DOHH2 (cell line): ENCODE measurements around the gene SST.

Experiments
- H3F3A ChIP-seq: fragments of 200-600 bp; sonication (generic), shearing (Covaris generic); 2 replicates; pipeline ENCODE4 v1.6.0; 2016; ENCODE audit warnings: antibody characterized with exemption, mild to moderate bottlenecking; ENCODE audit not compliant: control insufficient read depth, insufficient read depth
- H3K27ac ChIP-seq: fragments of 200-600 bp; sonication (generic); 2 replicates; pipeline ENCODE4 v1.5.1; 2014; ENCODE audit warnings: low read depth, mild to moderate bottlenecking, low read length, moderate library complexity
- H3K27me3 ChIP-seq: fragments of 200-600 bp; sonication (generic); 2 replicates; pipeline ENCODE4 v1.6.1; 2014; ENCODE audit warnings: mild to moderate bottlenecking, low read length, mixed read lengths; ENCODE audit not compliant: control insufficient read depth
- H3K36me3 ChIP-seq: fragments of 200-600 bp; sonication (generic); 2 replicates; pipeline ENCODE4 v1.6.1; 2014; ENCODE audit warnings: mild to moderate bottlenecking, low read length, moderate library complexity, mixed read lengths; ENCODE audit not compliant: control insufficient read depth
- H3K4me1 ChIP-seq: fragments of 200-600 bp; sonication (generic); 2 replicates; pipeline ENCODE4 v1.6.1; 2014; ENCODE audit warnings: mild to moderate bottlenecking, low read length, mixed read lengths; ENCODE audit not compliant: control insufficient read depth
- H3K4me2 ChIP-seq: fragments of 200-600 bp; sonication (generic); 2 replicates; pipeline ENCODE4 v1.6.0; 2014; ENCODE audit warnings: mild to moderate bottlenecking, low read length, moderate library complexity
- H3K4me3 ChIP-seq: fragments of 200-600 bp; sonication (generic); 2 replicates; pipeline ENCODE4 v1.5.1; 2014; ENCODE audit warnings: mild to moderate bottlenecking, low read length, mixed read lengths
- H3K79me2 ChIP-seq: fragments of 200-600 bp; sonication (generic); 2 replicates; pipeline ENCODE4 v1.6.1; 2014; ENCODE audit warnings: mild to moderate bottlenecking, low read length, mixed read lengths; ENCODE audit not compliant: control insufficient read depth
- H3K9me2 ChIP-seq: fragments of 200-600 bp; sonication (generic); replicated peaks from 2 replicates; pipeline ENCODE4 v1.6.1; 2014; ENCODE audit warnings: mild to moderate bottlenecking, low read length, mixed read lengths; ENCODE audit not compliant: control insufficient read depth
- H3K9me3 ChIP-seq: fragments of 200-600 bp; sonication (generic); 2 replicates; pipeline ENCODE4 v1.6.1; 2014; ENCODE audit warnings: antibody characterized with exemption, low read length, mixed read lengths; ENCODE audit not compliant: control insufficient read depth, insufficient read depth
- H4K20me1 ChIP-seq: fragments of 200-600 bp; sonication (generic); 2 replicates; pipeline ENCODE4 v1.6.0; 2014; ENCODE audit warnings: low read depth, mild to moderate bottlenecking, antibody characterized with exemption, low read length, moderate library complexity; ENCODE audit not compliant: control insufficient read depth, insufficient read depth
- EZH2phosphoT487 ChIP-seq: fragments of 200-600 bp; sonication (generic); IDR thresholded peaks from 2 replicates; pipeline ENCODE4 v1.6.1; 2017; ENCODE audit warnings: borderline replicate concordance, mild to moderate bottlenecking, antibody characterized with exemption, low read length, moderate library complexity, mixed read lengths
- TF ChIP-seq, protein P1 (sequence below): fragments of 200-600 bp; sonication (generic); IDR thresholded peaks from one replicate; pipeline ENCODE4 v1.5.1; 2014; ENCODE audit warnings: antibody characterized with exemption, mild to moderate bottlenecking, low read depth, low read length; ENCODE audit not compliant: poor library complexity, severe bottlenecking

Gene SST

DNA sequence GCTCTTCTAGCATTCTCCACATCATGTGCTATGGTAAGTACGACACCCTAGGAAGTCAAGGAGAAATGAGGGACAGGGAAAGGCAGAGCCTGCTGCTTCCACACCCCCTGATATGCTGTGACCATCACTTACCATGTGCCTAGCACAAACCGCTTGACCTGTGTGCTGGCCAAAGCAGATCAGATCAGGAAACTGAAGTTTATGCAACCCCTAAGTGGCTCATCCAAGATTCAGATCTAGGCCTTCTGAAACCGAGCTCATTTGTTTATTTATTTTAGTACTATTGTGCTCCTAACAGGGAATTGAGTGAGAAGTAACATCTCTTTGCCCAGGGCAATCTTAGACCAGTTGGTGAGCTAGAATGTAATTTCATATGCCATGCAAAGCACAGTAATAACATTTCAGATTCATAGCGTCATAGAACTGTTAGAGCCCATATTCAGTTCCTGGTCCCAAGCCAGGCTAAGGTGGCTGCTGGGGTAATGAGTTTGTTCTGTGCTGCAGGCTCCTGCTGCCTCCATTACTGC, 32.4 kb upstream of the SST start, which contains the start of gene RTP2:
RTP2 (minus strand) TSS at position 51 of the 527 bp plus-strand sequence. CDS start 429 bp downstream, outside the sequence.
- no peaks in the 10 kb centered on the region for H4K20me1 ChIP-seq
- no peaks in the 10 kb centered on the region for H3K79me2 ChIP-seq
- H3K9me2 ChIP-seq = no peaks in the 10 kb centered on the region
- H3K27me3 ChIP-seq = no peaks in the 10 kb centered on the region; the same call in 1 of the 2 replicates
- H3K4me1 ChIP-seq = no peaks in the 10 kb centered on the region
- H3K4me2 ChIP-seq = no peak within 1 kb of the TSS
- H3K27ac ChIP-seq = no peak within 1 kb of the TSS
- H3K4me3 ChIP-seq = no peak within 1 kb of the TSS
- H3K36me3 ChIP-seq = no peaks in the 10 kb centered on the region
- H3K9me3 ChIP-seq = no peaks in the 10 kb centered on the region
- TF ChIP-seq, protein P1, sequence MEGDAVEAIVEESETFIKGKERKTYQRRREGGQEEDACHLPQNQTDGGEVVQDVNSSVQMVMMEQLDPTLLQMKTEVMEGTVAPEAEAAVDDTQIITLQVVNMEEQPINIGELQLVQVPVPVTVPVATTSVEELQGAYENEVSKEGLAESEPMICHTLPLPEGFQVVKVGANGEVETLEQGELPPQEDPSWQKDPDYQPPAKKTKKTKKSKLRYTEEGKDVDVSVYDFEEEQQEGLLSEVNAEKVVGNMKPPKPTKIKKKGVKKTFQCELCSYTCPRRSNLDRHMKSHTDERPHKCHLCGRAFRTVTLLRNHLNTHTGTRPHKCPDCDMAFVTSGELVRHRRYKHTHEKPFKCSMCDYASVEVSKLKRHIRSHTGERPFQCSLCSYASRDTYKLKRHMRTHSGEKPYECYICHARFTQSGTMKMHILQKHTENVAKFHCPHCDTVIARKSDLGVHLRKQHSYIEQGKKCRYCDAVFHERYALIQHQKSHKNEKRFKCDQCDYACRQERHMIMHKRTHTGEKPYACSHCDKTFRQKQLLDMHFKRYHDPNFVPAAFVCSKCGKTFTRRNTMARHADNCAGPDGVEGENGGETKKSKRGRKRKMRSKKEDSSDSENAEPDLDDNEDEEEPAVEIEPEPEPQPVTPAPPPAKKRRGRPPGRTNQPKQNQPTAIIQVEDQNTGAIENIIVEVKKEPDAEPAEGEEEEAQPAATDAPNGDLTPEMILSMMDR = no peak
- TF ChIP-seq EZH2phosphoT487 = no peak
- H3F3A ChIP-seq = no peaks in the 10 kb centered on the region

DNA sequence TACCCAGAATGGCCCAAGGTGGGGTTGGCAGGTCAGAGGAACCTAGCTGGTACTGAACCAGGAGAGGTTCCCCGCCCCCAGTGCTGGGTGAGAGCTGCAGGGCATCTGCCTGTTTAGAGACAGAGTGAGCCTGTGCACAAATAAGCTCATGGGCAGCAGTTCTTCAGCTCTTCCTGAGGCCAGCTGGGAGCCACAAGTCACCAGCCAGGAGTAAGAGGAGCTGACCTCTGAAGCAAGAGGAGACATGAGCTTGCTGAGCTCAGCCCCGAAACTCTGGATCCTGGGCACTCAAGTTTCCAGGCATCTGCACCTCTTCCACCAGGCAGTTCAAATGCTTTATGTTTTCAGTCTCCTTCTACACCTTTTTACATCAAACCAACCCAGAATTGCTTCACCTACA, 30.1 kb upstream of the SST start:
- no peaks in the 10 kb centered on the region for H3K79me2 ChIP-seq
- H4K20me1 ChIP-seq = no peaks in the 10 kb centered on the region
- no peaks in the 10 kb centered on the region for H3K36me3 ChIP-seq
- H3F3A ChIP-seq = no peaks in the 10 kb centered on the region
- H3K4me1 ChIP-seq = no peaks in the 10 kb centered on the region
- H3K4me2 ChIP-seq = no peak overlapping the region
- H3K9me2 ChIP-seq = no peaks in the 10 kb centered on the region
- no peak overlapping the region for H3K4me3 ChIP-seq
- TF ChIP-seq, protein P1 = no peak
- TF ChIP-seq EZH2phosphoT487 = no peak
- peaks cover 7% of the 10 kb centered on the region; the same call in 1 of the 2 replicates for H3K27me3 ChIP-seq
- H3K27ac ChIP-seq = no peak overlapping the region
- no peaks in the 10 kb centered on the region for H3K9me3 ChIP-seq

DNA sequence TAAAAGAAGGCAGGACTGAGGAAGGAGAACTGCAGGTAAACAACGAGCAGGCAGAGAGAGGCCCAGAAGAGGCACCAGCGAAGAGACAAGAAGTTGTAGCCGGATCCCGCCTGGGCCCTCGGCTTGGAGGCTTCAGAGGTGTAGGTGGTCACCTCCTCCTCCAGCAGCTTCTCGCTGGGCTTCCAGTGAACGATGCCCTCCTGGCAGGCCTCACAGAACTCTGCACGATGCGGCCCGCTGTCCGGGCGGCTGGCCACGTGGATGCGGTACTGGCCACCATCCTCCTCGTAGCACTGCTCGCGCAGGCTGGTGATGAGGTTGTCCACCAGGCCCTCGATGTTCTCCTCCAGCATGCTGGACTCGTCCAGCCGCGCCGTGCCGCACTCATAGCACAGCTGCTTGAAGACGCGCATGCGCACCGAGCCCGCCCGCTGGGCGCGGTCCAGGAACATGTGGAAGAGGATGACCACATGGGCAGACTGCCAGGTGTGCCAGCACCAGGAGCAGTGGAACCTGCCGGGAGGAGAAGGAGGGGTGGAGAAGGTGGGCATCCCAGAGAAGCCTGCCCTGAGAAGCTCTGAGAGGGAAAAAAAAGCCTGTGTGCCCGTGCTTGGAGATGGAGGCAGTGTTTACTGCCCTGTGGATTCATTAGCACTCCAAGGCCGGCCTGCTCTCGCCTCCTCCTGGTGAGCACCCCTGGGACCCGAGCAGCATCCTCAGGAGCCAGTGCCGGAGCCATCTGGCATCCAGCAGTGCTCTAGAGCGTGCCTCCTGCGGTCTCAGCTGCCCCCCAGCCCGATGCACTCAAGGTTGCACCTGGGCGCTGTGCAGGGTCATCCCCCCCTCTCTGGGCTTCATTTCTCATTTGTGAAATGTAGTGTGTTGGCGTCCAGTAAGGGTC, 28.6 kb upstream of the SST start:
- no peaks in the 10 kb centered on the region for H4K20me1 ChIP-seq
- TF ChIP-seq EZH2phosphoT487 = no peak
- TF ChIP-seq, protein P1 = no peak
- no peak overlapping the region for H3K4me2 ChIP-seq
- no peak overlapping the region for H3K4me3 ChIP-seq
- H3K36me3 ChIP-seq = no peaks in the 10 kb centered on the region
- H3K27ac ChIP-seq = no peak overlapping the region
- no peaks in the 10 kb centered on the region for H3K4me1 ChIP-seq
- H3K9me2 ChIP-seq = no peaks in the 10 kb centered on the region
- H3K79me2 ChIP-seq = no peaks in the 10 kb centered on the region
- peaks cover 15% of the 10 kb centered on the region for H3K27me3 ChIP-seq
- no peaks in the 10 kb centered on the region for H3K9me3 ChIP-seq
- no peaks in the 10 kb centered on the region for H3F3A ChIP-seq
